ENCODE results near the gene TBC1D4.
"Not testable (repeated sequence)": the region's sequence is repeated elsewhere in the genome, so short reads cannot be mapped to it uniquely, and the experiment has no call there.

- not testable (repeated sequence) for TF ChIP-seq NFIC (IDR thresholded peaks at IDR 0.05; ENCODE audit: borderline replicate concordance); SIN3A (IDR thresholded peaks at IDR 0.05; ENCODE audit: borderline replicate concordance, low read depth, low read length); NRF1 (IDR thresholded peaks at IDR 0.05; ENCODE audit: low read depth, low read length); JUND (IDR thresholded peaks at IDR 0.05)
- TF ChIP-seq, protein P1, sequence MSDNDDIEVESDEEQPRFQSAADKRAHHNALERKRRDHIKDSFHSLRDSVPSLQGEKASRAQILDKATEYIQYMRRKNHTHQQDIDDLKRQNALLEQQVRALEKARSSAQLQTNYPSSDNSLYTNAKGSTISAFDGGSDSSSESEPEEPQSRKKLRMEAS (IDR thresholded peaks at IDR 0.05; ENCODE audit: low read depth): not testable (repeated sequence)
Measured at GRCh38 chr13:75268481-75268880, 213.5 kb downstream of the TBC1D4 start.

All from SK-N-SH (cell line).